Measurements from ENCODE around the gene SLC35F3.
A peak's percentile ranks its signal among the peaks of the same experiment; 100 is the strongest.

GRCh38 chr1:233904633-233905415, at the start of gene SLC35F3:
- TF ChIP-seq ZNF423 (CRISPR knock-in tag; IDR thresholded peaks at IDR 0.05), result no peak
- TF ChIP-seq, protein P1, sequence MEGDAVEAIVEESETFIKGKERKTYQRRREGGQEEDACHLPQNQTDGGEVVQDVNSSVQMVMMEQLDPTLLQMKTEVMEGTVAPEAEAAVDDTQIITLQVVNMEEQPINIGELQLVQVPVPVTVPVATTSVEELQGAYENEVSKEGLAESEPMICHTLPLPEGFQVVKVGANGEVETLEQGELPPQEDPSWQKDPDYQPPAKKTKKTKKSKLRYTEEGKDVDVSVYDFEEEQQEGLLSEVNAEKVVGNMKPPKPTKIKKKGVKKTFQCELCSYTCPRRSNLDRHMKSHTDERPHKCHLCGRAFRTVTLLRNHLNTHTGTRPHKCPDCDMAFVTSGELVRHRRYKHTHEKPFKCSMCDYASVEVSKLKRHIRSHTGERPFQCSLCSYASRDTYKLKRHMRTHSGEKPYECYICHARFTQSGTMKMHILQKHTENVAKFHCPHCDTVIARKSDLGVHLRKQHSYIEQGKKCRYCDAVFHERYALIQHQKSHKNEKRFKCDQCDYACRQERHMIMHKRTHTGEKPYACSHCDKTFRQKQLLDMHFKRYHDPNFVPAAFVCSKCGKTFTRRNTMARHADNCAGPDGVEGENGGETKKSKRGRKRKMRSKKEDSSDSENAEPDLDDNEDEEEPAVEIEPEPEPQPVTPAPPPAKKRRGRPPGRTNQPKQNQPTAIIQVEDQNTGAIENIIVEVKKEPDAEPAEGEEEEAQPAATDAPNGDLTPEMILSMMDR (IDR thresholded peaks at IDR 0.05), result peak; percentile 75; the same call in 1 of the 2 replicates
- TF ChIP-seq, protein P2, sequence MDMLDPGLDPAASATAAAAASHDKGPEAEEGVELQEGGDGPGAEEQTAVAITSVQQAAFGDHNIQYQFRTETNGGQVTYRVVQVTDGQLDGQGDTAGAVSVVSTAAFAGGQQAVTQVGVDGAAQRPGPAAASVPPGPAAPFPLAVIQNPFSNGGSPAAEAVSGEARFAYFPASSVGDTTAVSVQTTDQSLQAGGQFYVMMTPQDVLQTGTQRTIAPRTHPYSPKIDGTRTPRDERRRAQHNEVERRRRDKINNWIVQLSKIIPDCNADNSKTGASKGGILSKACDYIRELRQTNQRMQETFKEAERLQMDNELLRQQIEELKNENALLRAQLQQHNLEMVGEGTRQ (CRISPR knock-in tag; IDR thresholded peaks at IDR 0.05), result 0 out of 2 replicates have a peak, but pooled peaks have one; percentile 23
- no peak for TF ChIP-seq ZNF121 (CRISPR knock-in tag; IDR thresholded peaks at IDR 0.05)
- TF ChIP-seq RORB (CRISPR knock-in tag; IDR thresholded peaks at IDR 0.05), result no peak
- no peak for TF ChIP-seq SMAD3 (CRISPR knock-in tag; IDR thresholded peaks at IDR 0.05; ENCODE audit: borderline replicate concordance)
- no peak for TF ChIP-seq NFYB (CRISPR knock-in tag; conservative IDR thresholded peaks at IDR 0.05; ENCODE audit: low read depth)
- TF ChIP-seq PRRX2 (CRISPR knock-in tag; IDR thresholded peaks at IDR 0.05), result no peak
- no peak for TF ChIP-seq ATF3 (CRISPR knock-in tag; conservative IDR thresholded peaks at IDR 0.05)
- 0 out of 2 replicates have a peak, but pooled peaks have one; percentile 50 for TF ChIP-seq CREM (CRISPR knock-in tag; IDR thresholded peaks at IDR 0.05)
- TF ChIP-seq, protein P3, sequence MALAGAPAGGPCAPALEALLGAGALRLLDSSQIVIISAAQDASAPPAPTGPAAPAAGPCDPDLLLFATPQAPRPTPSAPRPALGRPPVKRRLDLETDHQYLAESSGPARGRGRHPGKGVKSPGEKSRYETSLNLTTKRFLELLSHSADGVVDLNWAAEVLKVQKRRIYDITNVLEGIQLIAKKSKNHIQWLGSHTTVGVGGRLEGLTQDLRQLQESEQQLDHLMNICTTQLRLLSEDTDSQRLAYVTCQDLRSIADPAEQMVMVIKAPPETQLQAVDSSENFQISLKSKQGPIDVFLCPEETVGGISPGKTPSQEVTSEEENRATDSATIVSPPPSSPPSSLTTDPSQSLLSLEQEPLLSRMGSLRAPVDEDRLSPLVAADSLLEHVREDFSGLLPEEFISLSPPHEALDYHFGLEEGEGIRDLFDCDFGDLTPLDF (CRISPR knock-in tag; IDR thresholded peaks at IDR 0.05), result no peak
